H9 (cell line): Measurements from ENCODE around the gene RPS19. TPM values are rescaled to one million over a fixed set of nuclear protein-coding genes. Genes with fewer than 3 reads are reported as not detected.

Source experiments
- DNase-seq: peaks from one replicate; pipeline ENCODE4 v3.0.0-alpha.2; 2017
- H2AFZ ChIP-seq: one replicate; pipeline ENCODE4 v1.6.1; 2013; ENCODE audit warnings: mild to moderate bottlenecking, low read length, control low read depth, moderate library complexity
- H2AK5ac ChIP-seq: 2 replicates; pipeline ENCODE4 v1.6.1; 2013; ENCODE audit warnings: low read length, control low read depth, mixed read lengths; ENCODE audit not compliant: insufficient read length
- H2BK120ac ChIP-seq: one replicate; pipeline ENCODE4 v1.6.1; 2013; ENCODE audit warnings: low read depth, mild to moderate bottlenecking, low read length, control low read depth, inconsistent platforms; ENCODE audit not compliant: poor library complexity, severe bottlenecking
- H2BK12ac ChIP-seq: 2 replicates; pipeline ENCODE4 v1.6.1; 2013; ENCODE audit warnings: low read length, control low read depth, mixed read lengths, low read depth; ENCODE audit not compliant: insufficient read length
- H2BK15ac ChIP-seq: 2 replicates; pipeline ENCODE4 v1.6.1; 2013; ENCODE audit warnings: low read depth, low read length, control low read depth
- H2BK20ac ChIP-seq: one replicate; pipeline ENCODE4 v1.6.1; 2013; ENCODE audit warnings: low read depth, mild to moderate bottlenecking, low read length, control low read depth, inconsistent platforms; ENCODE audit not compliant: poor library complexity, severe bottlenecking
- H2BK5ac ChIP-seq: 2 replicates; pipeline ENCODE4 v1.6.1; 2013; ENCODE audit warnings: low read length, control low read depth, mixed read lengths; ENCODE audit not compliant: insufficient read length
- H3K14ac ChIP-seq: 2 replicates; pipeline ENCODE4 v1.6.1; 2013; ENCODE audit warnings: low read length, control low read depth; ENCODE audit not compliant: insufficient read depth
- H3K18ac ChIP-seq: 2 replicates; pipeline ENCODE4 v1.6.1; 2013; ENCODE audit warnings: low read depth, mild to moderate bottlenecking, mixed read lengths, low read length, control low read depth; ENCODE audit not compliant: insufficient read length
- H3K23ac ChIP-seq: 2 replicates; pipeline ENCODE4 v1.6.1; 2013; ENCODE audit warnings: low read length, control low read depth, mixed read lengths, low read depth; ENCODE audit not compliant: insufficient read length
- H3K23me2 ChIP-seq: 2 replicates; pipeline ENCODE4 v1.6.1; 2013; ENCODE audit warnings: low read depth, mild to moderate bottlenecking, mixed read lengths, low read length, control low read depth; ENCODE audit not compliant: insufficient read length, poor library complexity, severe bottlenecking
- H3K27ac ChIP-seq: 2 replicates; pipeline ENCODE4 v1.5.1; 2013; ENCODE audit warnings: low read length, control low read depth, mixed read lengths, low read depth; ENCODE audit not compliant: insufficient read length
- H3K27me3 ChIP-seq: 2 replicates; pipeline ENCODE4 v1.6.1; 2013; ENCODE audit warnings: low read length, control low read depth, inconsistent platforms; ENCODE audit not compliant: insufficient read depth
- H3K4ac ChIP-seq: 2 replicates; pipeline ENCODE4 v1.6.1; 2013; ENCODE audit warnings: low read depth, mild to moderate bottlenecking, control low read depth, inconsistent platforms, low read length, moderate library complexity
- H3K4me1 ChIP-seq: 2 replicates; pipeline ENCODE4 v1.6.1; 2013; ENCODE audit warnings: low read length, control low read depth, inconsistent platforms; ENCODE audit not compliant: insufficient read depth
- H3K4me2 ChIP-seq: 2 replicates; pipeline ENCODE4 v1.6.1; 2013; ENCODE audit warnings: low read length, control low read depth, mixed read lengths; ENCODE audit not compliant: insufficient read length, insufficient read depth
- H3K56ac ChIP-seq: 2 replicates; pipeline ENCODE4 v1.6.1; 2013; ENCODE audit warnings: low read depth, mild to moderate bottlenecking, mixed read lengths, low read length, control low read depth; ENCODE audit not compliant: insufficient read length
- H3K79me1 ChIP-seq: 2 replicates; pipeline ENCODE4 v1.6.1; 2013; ENCODE audit warnings: low read depth, mild to moderate bottlenecking, moderate library complexity, low read length, control low read depth, inconsistent platforms; ENCODE audit not compliant: insufficient read depth, poor library complexity, severe bottlenecking
- H3K79me2 ChIP-seq: 2 replicates; pipeline ENCODE4 v1.6.1; 2013; ENCODE audit warnings: low read length, control low read depth, inconsistent platforms; ENCODE audit not compliant: insufficient read depth
- H3K9ac ChIP-seq: 2 replicates; pipeline ENCODE4 v1.6.1; 2013; ENCODE audit warnings: low read length, control low read depth, mixed read lengths; ENCODE audit not compliant: insufficient read length; ENCODE audit errors: extremely low read depth
- H3K9me3 ChIP-seq: one replicate; pipeline ENCODE4 v1.6.1; 2013; ENCODE audit warnings: low read depth, low read length, inconsistent platforms; ENCODE audit not compliant: control insufficient read depth
- H3T11ph ChIP-seq: one replicate; pipeline ENCODE4 v1.6.1; 2013; ENCODE audit warnings: mild to moderate bottlenecking, low read length, control low read depth, inconsistent platforms
- H4K20me1 ChIP-seq: one replicate; pipeline ENCODE4 v1.6.1; 2013; ENCODE audit not compliant: control insufficient read depth, insufficient read length, insufficient read depth
- H4K5ac ChIP-seq: 2 replicates; pipeline ENCODE4 v1.6.1; 2013; ENCODE audit warnings: low read depth, mild to moderate bottlenecking, mixed read lengths, low read length, control low read depth; ENCODE audit not compliant: insufficient read length
- H4K8ac ChIP-seq: replicated peaks from 2 replicates; pipeline ENCODE4 v1.6.1; 2013; ENCODE audit warnings: low read length, control low read depth, mixed read lengths, low read depth; ENCODE audit not compliant: insufficient read length
- H4K91ac ChIP-seq: 2 replicates; pipeline ENCODE4 v1.6.1; 2013; ENCODE audit warnings: low read depth, mild to moderate bottlenecking, moderate library complexity, mixed read lengths, low read length, control low read depth; ENCODE audit not compliant: insufficient read length
- H3K27ac Mint-ChIP-seq, 3 experiments: 2 replicates in 2 of 3; 3 replicates in 1 of 3; pipeline ENCODE4 v1.8.0; 2020 to 2021; ENCODE audit warnings: mixed read lengths in 3 of 3, mild to moderate bottlenecking in 1 of 3, moderate library complexity in 1 of 3
- H3K27me3 Mint-ChIP-seq: 2 replicates; pipeline ENCODE4 v1.8.0; 2021; ENCODE audit warnings: low read depth, mild to moderate bottlenecking, moderate library complexity, mixed read lengths
- H3K36me3 Mint-ChIP-seq, 3 experiments: 2 replicates in 2 of 3; 3 replicates in 1 of 3; pipeline ENCODE4 v1.8.0; 2020 to 2021; ENCODE audit warnings: low read depth in 3 of 3, mixed read lengths in 3 of 3; ENCODE audit not compliant: insufficient read depth in 1 of 3
- H3K4me1 Mint-ChIP-seq, 2 experiments: 2 replicates each; pipeline ENCODE4 v1.8.0; 2020; ENCODE audit warnings: mixed read lengths in 2 of 2
- H3K4me3 Mint-ChIP-seq, 2 experiments: 2 replicates in 1 of 2; 3 replicates in 1 of 2; pipeline ENCODE4 v1.8.0; 2020 to 2021; ENCODE audit warnings: mild to moderate bottlenecking in 2 of 2, mixed read lengths in 2 of 2, moderate library complexity in 1 of 2
- H3K9me3 Mint-ChIP-seq, 2 experiments: 2 replicates in 1 of 2; 3 replicates in 1 of 2; pipeline ENCODE4 v1.8.0; 2020; ENCODE audit warnings: mild to moderate bottlenecking in 2 of 2, mixed read lengths in 2 of 2, moderate library complexity in 1 of 2
- WGBS: extraction: QIAGEN DNeasy Blood & Tissue Kit; methylation state at CpG from one replicate; pipeline ENCODE4 v1.1.7; 2013; ENCODE audit warnings: missing lambda C conversion rate, low lambda C conversion rate, mixed read lengths; ENCODE audit not compliant: insufficient read length; ENCODE audit errors: extremely low coverage; 5-methylcytosine and 5-hydroxymethylcytosine counted together
- total RNA-seq: library from RNA; stranded (reverse); gene quantifications from 2 replicates; pipeline ENCODE4 v1.2.1, GENCODE V29; 2021
- TF ChIP-seq, protein P1 (sequence below): fragments of 200-600 bp; sonication (generic); conservative IDR thresholded peaks from 3 replicates; pipeline ENCODE4 v1.8.0; 2021; ENCODE audit warnings: antibody characterized with exemption, mild to moderate bottlenecking

The RPS19 gene
- total RNA-seq, 1 experiment from 2014 or later: 3,024 TPM

DNA sequence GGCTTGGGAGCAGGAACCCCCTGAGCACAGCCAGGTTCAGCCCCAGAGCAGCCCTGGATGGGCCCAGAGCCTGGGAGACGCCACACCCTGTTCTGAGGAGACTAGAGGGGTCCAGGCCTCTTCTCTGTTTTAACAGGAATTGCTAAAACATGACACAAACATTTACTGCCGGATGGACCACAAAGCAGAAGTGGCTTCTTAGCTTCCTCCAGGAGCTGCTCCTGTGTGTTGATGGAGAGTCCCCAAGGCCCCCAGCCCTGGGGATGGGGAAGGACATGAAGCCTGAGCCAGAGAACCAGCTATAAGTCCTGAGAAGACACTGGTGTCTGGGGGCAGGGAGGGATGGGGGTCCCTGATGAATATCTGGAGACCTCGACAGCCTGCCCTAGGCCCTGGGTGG is 49.0 kb upstream of the RPS19 start:
- H2AK5ac ChIP-seq: no peak overlapping the region
- H3K18ac ChIP-seq: no peak overlapping the region
- H4K20me1 ChIP-seq: no peaks in the 10 kb centered on the region
- no peak overlapping the region for H3K4ac ChIP-seq
- H2BK120ac ChIP-seq: no peak overlapping the region
- peaks cover 4 to 32% (median 5%) of the 10 kb centered on the region in 3 experiments; a peak in 4 of 7 replicates for H3K36me3 Mint-ChIP-seq
- H4K5ac ChIP-seq: no peak overlapping the region
- peaks cover 6% of the 10 kb centered on the region; the same call in 1 of the 2 replicates for H3K27me3 Mint-ChIP-seq
- H3K4me3 Mint-ChIP-seq: no peak overlapping the region
- no peak overlapping the region for H3T11ph ChIP-seq
- H3K4me2 ChIP-seq: no peak overlapping the region
- H3K23ac ChIP-seq: no peak overlapping the region
- H3K56ac ChIP-seq: no peak overlapping the region
- no peak overlapping the region for H2BK5ac ChIP-seq
- H2BK15ac ChIP-seq: no peak overlapping the region
- no peak overlapping the region for H3K27ac Mint-ChIP-seq
- H3K9me3 Mint-ChIP-seq: peaks cover 22 to 98% of the 10 kb centered on the region in 2 experiments
- H3K9ac ChIP-seq: no peak overlapping the region
- H3K4me1 ChIP-seq: no peaks in the 10 kb centered on the region
- no peak overlapping the region for H2AFZ ChIP-seq
- no peaks in the 10 kb centered on the region for H3K9me3 ChIP-seq
- no peaks in the 10 kb centered on the region for H3K79me1 ChIP-seq
- H3K23me2 ChIP-seq: no peaks in the 10 kb centered on the region
- TF ChIP-seq, protein P1, sequence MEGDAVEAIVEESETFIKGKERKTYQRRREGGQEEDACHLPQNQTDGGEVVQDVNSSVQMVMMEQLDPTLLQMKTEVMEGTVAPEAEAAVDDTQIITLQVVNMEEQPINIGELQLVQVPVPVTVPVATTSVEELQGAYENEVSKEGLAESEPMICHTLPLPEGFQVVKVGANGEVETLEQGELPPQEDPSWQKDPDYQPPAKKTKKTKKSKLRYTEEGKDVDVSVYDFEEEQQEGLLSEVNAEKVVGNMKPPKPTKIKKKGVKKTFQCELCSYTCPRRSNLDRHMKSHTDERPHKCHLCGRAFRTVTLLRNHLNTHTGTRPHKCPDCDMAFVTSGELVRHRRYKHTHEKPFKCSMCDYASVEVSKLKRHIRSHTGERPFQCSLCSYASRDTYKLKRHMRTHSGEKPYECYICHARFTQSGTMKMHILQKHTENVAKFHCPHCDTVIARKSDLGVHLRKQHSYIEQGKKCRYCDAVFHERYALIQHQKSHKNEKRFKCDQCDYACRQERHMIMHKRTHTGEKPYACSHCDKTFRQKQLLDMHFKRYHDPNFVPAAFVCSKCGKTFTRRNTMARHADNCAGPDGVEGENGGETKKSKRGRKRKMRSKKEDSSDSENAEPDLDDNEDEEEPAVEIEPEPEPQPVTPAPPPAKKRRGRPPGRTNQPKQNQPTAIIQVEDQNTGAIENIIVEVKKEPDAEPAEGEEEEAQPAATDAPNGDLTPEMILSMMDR: no peak
- H2BK12ac ChIP-seq: no peak overlapping the region
- no peak overlapping the region for H3K14ac ChIP-seq
- H3K4me1 Mint-ChIP-seq: no peaks in the 10 kb centered on the region
- no peak overlapping the region for H2BK20ac ChIP-seq
- no peaks in the 10 kb centered on the region for H3K79me2 ChIP-seq
- H4K8ac ChIP-seq: no peak overlapping the region
- WGBS: no CpG with 5 or more reads among the region's 3 CpGs
- no peaks in the 10 kb centered on the region; the same call in 1 of the 2 replicates for H3K27me3 ChIP-seq
- H4K91ac ChIP-seq: no peak overlapping the region
- DNase-seq: no peak
- H3K27ac ChIP-seq: no peak overlapping the region
